CD4-positive, alpha-beta T cell treated with Interleukin-21 for 1 hour (primary cell): ENCODE results near the gene HAUS5.

Experiments used
- DNase-seq: peaks from one replicate; pipeline ENCODE4 v3.0.0-alpha.2; 2020

HAUS5 gene

GRCh38 chr19:35608251-35608650 is 4.3 kb upstream of the HAUS5 start:
- peak; percentile 23 for DNase-seq

DNA sequence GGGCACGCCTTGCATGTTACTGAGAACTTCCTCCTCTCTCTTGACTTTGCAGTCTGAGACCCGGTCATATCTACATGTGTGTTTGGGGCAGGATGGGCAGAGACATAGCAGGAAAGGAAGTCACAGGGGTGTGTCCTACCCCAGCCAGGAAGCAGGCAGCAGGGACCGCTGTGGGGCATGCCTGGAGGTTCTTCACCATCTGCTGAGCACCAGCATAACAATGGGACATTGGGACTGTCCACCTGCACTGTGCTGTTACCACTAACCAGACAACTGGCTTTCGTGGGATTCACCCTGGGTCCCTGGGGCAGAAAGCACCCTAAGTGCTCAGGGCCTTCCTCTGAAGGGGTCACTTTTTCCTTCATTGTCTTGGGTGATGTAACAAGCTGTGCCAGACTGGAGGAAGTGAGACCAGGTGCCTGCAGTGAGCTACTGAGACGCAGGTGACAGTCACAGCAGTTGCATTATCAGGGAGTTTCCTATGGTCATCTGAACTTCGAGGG is 2.6 kb upstream of the HAUS5 start:
- peak; percentile 55 for DNase-seq

GRCh38 chr19:35612224-35612558 is 344 bp upstream of the HAUS5 start:
- DNase-seq, result no peak

DNA sequence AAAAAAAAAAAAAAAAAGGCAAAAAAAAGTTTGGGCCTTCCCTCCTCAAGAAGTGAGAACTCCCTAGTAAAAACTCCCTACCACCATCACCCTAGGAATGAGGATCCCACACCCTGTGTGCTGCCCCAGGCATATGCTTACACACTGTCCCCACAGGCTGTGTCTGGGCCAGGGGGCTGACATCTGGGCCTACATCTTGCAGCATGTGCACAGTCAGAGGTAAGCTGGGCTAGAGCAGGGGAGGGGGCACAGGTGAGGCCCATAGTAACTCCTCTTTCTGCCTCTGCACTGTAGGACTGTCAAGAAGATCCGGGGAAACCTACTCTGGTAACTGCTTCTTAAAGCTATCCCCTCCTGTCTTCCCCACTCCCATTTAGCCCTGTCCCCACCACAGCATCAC is 1.0 kb downstream of the HAUS5 start:
- DNase-seq, result no peak

- DNase-seq, result no peak
These were observed 2.5 kb downstream of the HAUS5 start for GRCh38 chr19:35615036-35615435.

DNA sequence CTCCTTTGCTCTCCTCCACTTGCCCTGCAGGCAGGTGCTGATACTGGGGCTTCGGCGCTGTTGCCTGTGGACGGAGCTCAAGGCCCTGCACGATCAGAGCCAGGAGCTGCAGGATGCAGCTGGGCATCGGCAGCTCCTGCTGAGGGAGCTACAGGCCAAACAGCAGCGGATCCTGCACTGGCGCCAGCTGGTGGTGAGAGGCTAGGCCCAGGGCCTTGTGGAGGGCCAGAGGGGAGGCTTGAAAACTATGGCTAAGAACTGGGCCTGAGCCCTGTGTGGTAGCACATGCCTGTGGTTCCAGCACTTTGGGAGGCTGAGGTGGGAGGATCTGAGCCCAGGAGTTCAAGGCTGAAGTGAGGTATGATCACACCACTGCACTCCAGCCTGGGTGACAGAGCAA is 6.3 kb downstream of the HAUS5 start:
- no peak for DNase-seq

DNA sequence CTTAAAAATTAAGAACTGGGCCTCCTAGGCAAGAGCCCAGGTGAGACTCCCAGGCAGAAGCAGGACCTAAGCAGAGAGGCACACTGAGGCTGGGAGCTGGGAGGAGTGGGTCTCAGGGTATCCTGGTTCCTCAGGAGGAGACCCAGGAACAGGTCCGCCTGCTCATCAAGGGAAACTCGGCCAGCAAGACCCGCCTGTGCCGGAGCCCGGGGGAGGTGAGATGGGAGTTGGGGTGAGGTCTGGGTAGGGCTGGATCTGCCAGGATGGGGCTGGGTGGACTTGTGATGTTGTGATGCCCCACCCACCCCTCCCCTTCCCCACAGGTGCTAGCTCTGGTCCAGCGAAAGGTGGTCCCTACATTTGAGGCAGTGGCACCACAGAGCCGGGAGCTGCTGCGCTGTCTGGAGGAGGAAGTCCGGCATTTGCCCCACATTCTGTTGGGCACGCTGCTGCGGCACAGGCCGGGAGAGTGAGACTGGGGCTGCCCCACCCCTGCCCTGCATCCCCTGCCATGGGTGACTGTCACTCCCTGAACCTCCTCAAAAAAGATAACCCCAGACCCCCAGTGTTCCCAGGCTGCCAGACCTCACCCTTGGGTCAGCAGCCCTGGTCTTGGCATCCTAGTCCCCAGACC is 6.9 kb downstream of the HAUS5 start:
- no peak for DNase-seq

- DNase-seq, result no peak
These were observed 7.5 kb downstream of the HAUS5 start for GRCh38 chr19:35620001-35620400.

GRCh38 chr19:35621708-35622107 is 9.2 kb downstream of the HAUS5 start:
- DNase-seq, result no peak

- no peak for DNase-seq
These were observed 10.2 kb downstream of the HAUS5 start for GRCh38 chr19:35622750-35623149.

DNA sequence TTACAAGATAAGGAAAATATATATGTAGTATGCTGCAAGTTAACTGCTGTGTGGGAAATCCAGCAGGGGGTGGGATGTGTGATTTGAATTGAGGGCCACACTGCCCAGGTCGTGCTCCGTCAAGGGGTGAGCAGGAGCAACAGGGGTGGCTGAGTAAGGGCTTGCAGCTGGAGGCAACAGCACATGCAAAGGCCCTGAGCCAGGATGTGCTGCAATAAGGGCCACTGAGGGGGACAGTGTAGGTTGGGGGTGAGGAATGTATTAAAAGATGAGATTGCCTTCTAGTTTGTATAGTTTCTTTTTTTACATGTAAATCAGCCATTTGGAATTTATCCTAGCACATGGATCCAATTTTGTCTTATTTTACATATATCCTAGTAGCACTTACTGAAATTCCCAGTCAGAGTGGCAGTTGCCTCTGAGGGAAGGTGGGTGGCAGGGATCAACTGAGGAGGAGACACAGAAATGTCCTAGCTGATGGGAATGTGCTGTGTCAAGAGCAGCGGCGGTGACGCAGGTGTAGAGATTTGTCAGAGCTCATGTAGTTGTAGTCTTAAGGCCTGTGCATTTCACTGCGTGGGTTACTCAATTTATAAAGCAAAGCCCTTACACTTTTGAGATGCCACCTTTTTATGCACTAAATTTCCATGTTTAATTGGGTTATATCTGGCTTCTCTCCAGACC is 10.9 kb downstream of the HAUS5 start:
- DNase-seq, result no peak

DNA sequence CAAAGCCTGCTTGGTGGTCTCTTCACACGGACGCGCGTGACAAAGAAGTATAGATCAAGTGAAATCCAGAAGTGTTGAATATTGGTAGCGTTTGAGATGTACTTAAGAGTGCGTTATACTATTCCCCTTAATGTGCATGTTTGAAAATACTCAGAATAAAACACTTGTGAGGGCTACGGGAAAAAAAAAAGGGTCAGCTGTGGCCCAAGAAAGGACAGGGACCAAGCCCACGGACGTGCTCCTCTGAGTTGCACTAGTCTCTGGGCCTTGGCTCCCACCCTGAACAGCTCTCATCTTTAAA is 15.7 kb downstream of the HAUS5 start:
- no peak for DNase-seq

- DNase-seq, result peak; percentile 99
These were observed 16.2 kb downstream of the HAUS5 start, which contains the start of gene RBM42 for GRCh38 chr19:35628565-35629331. RBM42 (plus strand) TSS chr19:35629036; CDS start chr19:35629154, 118 bp downstream.

GRCh38 chr19:35629332-35629633 is 16.7 kb downstream of the HAUS5 start:
- no peak for DNase-seq

GRCh38 chr19:35633727-35634440 is 21.3 kb downstream of the HAUS5 start:
- no peak for DNase-seq

- no peak for DNase-seq
These were observed 24.1 kb downstream of the HAUS5 start for GRCh38 chr19:35636651-35637050.

DNA sequence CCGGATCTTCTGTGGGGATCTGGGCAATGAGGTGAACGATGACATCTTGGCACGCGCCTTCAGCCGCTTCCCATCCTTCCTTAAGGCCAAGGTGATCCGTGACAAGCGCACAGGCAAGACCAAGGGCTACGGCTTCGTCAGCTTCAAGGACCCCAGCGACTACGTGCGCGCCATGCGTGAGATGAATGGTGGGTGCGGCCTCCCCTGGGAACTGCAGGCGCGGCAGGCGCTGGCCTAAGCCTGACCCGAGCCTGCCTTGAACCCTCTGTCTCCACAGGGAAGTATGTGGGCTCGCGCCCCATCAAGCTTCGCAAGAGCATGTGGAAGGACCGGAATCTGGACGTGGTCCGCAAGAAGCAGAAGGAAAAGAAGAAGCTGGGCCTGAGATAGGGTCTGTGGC is 24.6 kb downstream of the HAUS5 start:
- no peak for DNase-seq

GRCh38 chr19:35639321-35639639 is 26.7 kb downstream of the HAUS5 start:
- DNase-seq, result no peak

DNA sequence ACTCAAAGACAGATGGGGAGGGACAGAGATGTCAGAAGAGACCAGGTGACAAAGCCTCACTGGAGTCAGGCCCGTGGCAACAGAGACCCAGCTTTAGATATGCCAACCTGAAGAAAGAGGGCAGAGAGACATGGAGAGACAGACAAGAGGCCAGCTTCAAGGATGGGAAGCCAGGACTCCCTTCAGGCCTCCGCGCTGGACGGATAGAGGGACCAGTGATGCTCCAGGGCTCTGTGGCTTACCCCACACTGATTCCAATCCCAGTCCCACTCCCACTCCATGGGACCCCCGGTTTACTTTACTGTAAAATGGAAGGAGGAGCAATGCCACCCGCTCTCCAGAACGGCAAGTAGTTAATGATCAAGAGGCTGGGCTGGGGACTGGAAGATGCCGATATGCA is 27.3 kb downstream of the HAUS5 start:
- no peak for DNase-seq

DNA sequence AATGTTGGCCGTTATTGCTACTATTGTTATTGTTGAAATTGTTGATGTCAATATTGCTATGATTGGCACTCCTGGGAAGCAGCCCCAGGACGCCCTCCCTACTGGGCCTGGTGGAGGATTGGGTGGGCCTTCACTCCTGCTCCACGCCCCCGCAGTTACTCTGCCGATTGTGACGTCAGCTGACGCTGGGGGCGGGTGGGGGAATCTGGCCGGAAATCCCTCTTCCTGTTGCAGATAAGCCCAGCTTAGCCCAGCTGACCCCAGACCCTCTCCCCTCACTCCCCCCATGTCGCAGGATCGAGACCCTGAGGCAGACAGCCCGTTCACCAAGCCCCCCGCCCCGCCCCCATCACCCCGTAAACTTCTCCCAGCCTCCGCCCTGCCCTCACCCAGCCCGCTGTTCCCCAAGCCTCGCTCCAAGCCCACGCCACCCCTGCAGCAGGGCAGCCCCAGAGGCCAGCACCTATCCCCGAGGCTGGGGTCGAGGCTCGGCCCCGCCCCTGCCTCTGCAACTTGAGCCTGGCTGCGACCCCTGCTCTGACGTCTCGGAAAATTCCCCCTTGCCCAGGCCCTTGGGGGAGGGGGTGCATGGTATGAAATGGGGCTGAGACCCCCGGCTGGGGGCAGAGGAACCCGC is 29.1 kb downstream of the HAUS5 start, which contains the start of gene ETV2:
Gene ETV2 (plus strand): TSS at position 231 of the 637 bp plus-strand sequence. CDS start 716 bp downstream, outside the sequence.
- DNase-seq, result peak; percentile 65

DNA sequence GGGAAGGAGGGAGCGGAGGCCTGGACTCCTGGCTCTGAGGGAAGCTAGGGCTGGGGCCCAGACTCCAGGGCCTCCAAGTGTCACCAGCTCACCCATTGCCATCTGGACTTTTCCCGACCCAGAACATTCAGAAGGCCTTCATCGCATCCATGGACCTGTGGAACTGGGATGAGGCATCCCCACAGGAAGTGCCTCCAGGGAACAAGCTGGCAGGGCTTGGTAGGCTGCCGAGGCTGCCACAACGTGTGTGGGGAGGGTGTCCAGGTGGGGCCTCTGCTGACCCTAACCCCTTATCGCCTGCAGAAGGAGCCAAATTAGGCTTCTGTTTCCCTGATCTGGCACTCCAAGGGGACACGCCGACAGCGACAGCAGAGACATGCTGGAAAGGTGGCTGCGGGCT is 29.8 kb downstream of the HAUS5 start:
- no peak for DNase-seq

DNA sequence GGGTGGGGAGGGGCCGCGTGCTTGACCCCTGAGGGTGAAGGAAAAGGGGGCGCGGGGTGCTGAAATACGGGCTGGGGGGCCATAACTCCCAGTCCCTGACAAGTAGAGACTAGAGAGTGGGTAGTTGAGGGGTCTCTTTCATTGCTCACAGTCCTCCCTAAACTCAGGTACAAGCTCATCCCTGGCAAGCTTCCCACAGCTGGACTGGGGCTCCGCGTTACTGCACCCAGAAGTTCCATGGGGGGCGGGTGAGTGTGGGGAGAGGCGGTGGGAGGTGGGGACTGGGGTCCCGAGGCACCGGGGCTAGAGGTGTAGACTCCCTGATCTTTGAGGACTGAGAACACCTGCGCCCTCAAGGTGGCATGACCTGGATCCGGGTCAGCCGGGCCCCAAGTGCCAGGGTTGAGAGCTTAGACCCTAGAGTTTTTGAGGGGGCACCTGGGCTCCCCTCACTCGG is 30.3 kb downstream of the HAUS5 start:
- no peak for DNase-seq
